Activated gamma-delta T cell treated with Interleukin-2 at 50 U/mL for 16 hours (primary cell): ENCODE measurements around the gene HID1.
"Not testable (repeated sequence)": the region's sequence is repeated elsewhere in the genome, so short reads cannot be mapped to it uniquely, and the experiment has no call there.

Experiments used
- DNase-seq: peaks from one replicate; pipeline ENCODE4 v3.0.0-alpha.2; 2020

The HID1 gene, protein sequence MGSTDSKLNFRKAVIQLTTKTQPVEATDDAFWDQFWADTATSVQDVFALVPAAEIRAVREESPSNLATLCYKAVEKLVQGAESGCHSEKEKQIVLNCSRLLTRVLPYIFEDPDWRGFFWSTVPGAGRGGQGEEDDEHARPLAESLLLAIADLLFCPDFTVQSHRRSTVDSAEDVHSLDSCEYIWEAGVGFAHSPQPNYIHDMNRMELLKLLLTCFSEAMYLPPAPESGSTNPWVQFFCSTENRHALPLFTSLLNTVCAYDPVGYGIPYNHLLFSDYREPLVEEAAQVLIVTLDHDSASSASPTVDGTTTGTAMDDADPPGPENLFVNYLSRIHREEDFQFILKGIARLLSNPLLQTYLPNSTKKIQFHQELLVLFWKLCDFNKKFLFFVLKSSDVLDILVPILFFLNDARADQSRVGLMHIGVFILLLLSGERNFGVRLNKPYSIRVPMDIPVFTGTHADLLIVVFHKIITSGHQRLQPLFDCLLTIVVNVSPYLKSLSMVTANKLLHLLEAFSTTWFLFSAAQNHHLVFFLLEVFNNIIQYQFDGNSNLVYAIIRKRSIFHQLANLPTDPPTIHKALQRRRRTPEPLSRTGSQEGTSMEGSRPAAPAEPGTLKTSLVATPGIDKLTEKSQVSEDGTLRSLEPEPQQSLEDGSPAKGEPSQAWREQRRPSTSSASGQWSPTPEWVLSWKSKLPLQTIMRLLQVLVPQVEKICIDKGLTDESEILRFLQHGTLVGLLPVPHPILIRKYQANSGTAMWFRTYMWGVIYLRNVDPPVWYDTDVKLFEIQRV

DNA sequence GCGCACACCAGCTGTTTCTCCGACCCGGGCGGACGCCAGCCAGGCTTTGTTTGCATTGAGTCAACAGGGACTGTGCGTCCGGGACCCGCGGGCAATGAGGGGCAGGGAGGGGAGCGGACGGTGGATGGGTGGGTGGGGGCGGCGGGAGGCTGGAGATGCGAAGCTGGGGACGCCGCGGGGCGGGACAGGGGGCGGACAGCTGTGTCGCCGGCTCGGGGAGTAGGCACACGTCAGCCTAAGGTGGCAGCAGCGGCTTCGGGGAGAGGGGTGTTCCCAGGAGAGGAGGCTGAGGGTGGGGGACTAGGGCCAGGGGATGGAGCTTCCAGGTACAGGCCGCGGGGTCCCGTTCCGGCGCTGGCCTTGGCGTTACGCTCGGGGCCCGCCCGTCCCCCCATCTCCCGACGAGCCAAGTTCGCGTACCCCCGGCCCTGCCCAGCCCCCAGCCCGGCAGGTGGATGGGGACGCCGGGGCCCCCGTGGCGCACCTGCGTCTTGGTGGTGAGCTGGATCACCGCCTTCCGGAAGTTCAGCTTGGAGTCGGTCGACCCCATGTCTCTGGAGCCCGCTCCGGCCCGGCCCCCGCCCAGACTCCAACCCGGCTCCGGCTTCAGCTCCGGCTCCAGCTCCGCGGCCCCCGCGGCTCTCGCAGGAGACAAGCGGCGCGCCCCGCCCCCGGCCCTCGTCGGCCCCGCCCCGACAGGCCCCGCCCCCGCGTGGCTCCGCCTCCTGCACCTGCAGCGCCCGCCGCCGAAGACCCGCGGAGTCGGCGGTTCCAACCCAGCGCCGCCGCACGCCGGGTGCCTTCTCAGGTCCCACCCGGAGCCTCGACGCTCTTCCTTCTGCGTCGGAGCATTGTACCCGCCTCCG lies at the start of gene HID1:
Gene HID1, minus strand, starts transcription at position 653 of the 866 bp plus-strand sequence. Its CDS starts 103 bp downstream, at position 550.
- peak; percentile 78 for DNase-seq

DNA sequence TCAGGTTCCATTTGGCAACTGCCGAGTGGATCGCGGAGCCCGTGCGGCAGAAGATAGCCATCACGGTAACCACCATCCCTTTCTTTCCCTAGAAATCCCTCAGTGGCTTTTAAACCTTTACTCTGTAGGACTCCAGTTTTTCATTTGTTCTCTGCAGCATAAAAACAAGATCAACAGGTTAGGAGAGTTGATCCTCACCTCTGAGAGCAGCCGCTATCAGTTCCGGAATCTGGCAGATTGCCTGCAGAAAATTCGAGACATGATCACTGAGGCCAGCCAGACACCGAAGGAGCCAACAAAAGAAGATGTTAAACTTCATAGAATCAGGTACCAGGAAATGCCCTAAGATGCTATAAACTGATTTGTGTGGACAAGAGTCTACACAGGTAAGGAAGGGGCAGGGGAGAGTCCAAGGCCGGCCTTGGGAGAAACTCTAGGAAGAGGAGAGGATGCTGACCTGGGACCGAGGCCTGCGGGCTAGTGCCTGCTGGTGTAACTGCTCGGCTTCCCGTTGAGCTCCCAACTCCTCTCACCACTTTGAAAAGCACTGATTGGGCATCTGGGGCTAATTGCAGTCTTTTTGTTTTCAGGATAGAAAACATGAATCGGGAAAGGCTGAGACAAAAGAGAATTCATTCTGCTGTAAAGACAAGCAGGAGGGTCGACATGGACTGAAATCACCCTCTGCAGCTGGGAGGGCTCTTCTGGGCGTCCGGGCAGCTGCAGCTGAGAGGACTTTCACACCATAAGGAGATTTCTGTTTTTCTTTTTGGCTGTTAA lies 48.0 kb upstream of the HID1 start:
- no peak for DNase-seq

DNA sequence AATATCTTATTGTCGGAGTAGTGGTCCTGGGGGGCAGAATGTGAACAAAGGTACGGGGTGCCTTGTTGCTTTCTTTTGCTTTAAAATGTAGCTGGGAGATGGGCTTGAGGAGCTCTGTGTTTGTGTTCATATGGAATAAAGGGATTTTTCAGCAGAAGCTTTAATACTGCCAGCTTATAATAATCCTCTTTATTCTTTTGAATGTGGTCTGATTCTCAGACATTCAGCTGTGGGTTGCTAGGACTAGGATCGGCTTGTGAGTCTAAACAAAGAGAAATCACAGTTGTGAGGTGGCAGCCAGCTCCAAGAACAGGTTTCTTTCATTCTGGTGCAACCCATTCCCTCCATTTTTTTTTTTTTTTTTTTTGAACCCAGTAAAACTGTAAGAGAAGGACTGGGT lies 47.2 kb upstream of the HID1 start:
- no peak for DNase-seq

DNA sequence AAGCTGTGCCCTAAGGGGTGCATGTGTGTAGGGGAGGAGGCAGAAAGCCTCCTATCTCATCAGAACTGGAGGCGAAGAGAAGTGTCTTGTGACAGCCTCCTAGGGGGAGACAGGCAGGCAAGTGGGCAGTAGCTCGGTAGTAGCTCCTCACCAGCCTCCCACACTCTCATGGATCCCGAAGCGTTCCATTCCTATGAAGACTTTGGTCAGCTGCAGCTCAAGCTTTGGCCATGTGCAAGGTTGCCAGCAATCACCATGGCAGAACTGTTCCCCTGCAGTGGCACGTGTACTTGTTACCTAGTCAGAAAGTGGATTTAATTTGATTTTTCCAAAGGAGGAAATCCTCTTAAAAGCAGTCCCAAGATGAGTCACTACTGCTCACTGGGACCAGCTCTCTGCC lies 46.6 kb upstream of the HID1 start:
- DNase-seq: no peak

DNA sequence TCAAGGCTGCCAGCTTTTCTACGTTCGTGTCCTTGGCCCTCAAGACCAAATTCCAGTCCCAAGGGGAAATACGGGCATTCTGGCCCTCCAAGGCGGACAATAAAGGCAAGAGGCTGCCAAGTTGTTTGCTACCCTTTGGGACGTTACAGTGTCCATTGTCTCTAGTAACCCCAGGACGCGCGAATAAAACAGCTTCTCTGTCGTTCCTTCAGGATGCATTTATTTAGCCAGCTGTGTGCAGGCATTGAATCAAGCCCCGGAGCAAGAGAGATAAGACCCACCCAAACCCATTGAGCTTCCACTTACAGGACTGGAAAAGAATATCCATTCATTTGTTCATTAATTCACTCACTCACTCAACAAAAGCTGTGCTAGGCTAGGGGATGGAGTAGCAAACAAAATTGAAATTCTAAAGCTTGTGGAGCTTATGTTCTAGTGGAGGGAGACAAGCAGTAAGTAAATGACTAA lies 40.6 kb upstream of the HID1 start:
- no peak for DNase-seq

DNA sequence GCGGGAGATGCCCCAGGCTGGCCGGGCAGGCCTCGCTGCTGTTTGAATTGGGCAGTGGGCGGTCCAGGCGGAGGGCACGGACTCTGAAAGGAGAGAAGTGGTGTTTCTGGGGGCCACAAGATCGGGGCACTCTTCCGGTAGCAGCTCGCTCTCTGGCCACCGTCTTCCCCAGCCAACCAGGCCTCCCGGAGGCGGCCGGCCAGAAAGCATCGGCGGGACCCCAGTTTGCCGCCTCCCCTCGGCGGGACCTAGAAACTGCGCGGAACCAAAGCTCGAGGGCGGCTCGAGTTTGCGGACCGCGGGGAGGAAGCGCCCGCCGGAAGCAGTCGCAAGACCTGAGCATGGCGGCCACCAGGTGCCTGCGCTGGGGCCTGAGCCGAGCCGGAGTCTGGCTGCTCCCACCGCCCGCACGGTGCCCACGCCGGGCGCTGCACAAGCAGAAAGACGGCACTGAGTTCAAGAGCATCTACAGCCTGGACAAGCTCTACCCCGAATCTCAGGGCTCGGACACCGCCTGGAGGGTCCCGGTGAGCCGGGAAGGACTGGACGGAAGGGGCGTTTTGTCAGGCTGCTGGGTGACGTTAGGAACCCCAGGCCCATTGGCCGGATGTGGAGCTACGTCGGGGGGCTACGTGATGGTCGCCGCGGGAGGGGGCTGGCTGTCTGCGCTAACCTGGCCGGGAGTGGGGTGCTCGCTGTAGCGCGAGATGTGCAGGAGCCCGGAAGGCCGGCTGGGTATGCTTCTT lies 40.0 kb upstream of the HID1 start, which contains the start of gene MRPL58:
Gene MRPL58, plus strand, starts transcription at position 325 of the 746 bp plus-strand sequence. Its CDS starts 17 bp downstream, at position 342.
- DNase-seq: peak; percentile 81

DNA sequence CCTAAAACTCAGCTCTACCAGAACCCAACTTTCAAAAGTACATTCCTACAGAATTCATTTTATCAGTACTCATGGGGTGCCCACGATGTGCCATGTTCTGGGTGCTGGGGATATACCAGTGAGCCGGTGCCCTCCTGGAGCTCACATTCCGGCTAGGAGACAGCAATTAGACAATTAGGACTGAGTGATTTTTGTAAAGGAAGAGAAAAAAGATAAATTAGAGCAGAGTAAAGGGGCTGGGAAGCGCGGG lies 39.5 kb upstream of the HID1 start:
- DNase-seq: no peak

DNA sequence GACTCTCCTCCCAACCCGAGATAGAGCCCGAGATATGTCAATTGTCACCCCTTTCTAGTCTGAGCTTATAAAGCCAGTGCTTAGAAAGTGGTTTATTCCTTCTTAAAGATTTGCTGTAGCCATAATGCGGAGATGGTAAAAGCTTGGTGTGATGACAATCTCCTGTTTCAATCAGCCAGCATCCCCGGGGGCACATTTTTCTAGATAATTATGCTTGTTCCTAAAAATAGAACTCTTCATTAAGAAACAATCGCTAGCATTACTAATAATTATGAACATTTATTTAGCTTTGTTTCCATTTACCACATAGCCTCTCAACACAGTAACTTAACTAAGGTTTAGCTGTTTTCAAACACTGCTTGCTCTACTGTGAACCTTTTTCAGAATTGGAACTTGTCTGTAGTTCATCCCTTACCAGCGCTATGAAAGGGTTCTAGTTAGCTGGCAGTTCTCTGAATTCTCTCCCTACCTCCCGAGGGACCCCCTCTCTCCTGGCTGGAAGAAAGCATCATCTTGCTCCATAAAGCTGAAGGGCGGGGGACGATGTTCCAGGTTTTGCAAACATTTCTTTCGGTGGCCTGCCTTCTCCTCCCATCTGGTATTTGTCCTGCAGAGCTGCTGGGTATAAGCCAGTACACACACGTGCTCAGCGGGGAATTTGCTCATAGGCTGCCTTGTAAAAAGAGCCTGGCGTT lies 39.0 kb upstream of the HID1 start:
- no peak for DNase-seq

DNA sequence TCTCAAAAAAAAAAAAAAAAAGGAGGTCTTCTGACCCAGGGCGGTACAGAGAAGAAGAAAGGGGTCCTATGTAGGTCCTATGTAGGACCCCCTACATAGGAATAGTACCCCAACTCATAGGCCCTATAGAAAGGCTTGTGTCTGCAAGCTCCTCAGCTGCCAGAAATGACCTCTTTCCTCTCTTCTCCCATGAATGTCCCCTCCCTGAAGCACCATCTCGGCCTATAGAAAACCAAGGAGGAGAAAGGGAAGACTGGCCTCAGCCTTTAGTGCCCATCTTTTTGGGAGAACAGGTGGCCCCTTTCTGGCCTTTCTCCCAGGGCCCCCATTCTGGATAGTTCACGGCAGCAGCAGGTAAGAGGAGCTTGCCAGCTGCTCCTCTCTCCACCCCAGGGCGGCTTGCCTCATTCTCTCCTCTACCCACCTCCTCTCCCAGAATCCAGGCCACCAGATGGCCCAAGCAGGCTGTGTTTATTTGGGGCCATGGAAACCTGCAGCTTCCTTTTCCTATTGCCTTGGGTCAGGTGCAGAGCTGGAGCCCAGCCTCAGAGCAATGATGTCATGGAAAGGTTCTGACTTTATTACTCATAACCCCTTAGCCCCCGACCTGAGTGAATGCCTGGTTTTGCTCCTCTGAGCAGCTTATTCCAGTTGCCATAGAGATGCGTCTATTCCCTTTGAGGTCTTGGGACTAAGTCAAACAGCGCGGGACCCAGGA lies 38.3 kb upstream of the HID1 start:
- DNase-seq: no peak

DNA sequence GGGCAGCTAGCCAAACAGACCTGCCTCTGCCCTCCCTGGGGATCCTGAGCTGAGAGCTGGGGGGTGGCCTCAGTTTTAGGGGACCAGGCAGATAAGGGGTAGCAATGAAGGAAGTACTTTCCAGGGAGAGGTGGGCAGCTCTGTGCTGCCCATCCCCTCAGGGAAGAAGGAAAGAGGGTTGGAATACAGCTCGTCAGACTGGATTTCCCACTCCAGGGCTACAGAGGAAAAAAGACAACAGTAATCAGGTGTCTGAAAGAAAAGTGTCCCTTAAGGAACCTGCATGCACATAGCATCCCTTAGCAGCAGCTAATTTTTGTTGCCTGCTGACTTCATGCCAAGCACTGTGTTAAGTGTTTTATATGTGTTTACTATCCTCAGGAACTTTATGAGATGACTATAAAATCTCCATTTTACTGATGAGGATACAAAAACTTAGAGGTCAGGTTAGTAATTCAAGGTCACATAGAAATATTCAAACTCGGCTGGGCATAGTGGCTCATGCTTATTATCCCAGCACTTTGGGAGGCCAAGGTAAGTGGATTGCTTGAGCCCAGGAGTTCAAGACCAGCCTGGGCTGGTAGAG lies 36.7 kb upstream of the HID1 start:
- no peak for DNase-seq

DNA sequence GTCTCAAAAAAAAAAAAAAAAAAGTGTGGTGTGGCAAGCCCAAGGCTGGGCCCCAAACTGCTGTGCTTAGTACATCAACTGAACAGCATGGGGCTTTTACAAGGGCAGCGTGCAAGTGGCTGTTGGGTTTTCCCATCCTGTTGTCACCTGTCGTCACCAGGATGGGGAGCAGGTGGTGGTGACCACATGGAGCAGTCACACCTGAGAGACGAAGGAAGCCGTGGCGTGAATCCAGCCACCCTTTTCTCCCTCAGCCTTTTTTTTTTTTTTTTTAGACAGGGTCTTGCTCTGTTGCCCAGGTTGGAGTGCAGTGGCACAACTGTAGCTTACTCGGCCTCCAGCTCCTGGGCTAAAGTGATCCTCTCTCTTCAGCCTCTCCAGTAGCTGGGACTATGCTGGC lies 35.8 kb upstream of the HID1 start:
- DNase-seq: no peak

DNA sequence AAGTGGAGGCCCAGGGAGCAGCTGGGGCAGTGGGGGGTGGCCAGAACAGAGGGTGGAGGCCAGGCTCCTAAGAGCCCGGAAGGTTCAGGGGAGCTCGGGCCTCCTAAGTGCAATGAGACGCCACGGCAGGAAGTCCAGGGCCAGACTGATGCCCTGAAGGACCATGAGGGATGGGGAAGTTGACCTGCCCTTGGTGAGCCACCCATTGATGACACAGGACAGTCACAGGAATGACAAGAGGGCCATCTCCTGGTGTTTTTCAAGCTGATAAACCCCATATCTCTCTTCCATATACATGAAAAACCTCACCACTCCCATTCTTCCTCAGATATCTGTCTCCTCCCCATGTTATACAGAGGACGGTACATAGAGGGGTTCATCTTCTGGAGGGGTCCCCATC lies 34.1 kb upstream of the HID1 start:
- no peak for DNase-seq

DNA sequence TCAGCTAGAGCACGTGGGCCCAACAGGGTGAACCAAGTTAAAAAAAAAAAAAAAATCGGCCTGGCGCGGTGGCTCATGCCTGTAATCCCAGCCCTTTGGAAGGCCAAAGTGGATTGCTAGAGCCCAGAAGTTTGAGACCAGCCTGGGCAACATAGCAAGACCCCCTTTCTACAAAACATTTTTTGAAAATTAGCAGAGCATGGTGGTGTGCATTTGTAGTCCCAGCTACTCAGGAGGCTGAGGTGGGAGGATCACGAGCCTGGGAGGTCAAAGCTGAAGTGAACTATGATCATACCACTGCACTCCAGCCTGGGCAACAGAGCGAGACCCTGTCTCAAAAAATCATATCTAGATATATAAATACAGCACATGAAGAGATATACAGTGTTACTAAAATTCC lies 33.5 kb upstream of the HID1 start:
- DNase-seq: not testable (repeated sequence)

DNA sequence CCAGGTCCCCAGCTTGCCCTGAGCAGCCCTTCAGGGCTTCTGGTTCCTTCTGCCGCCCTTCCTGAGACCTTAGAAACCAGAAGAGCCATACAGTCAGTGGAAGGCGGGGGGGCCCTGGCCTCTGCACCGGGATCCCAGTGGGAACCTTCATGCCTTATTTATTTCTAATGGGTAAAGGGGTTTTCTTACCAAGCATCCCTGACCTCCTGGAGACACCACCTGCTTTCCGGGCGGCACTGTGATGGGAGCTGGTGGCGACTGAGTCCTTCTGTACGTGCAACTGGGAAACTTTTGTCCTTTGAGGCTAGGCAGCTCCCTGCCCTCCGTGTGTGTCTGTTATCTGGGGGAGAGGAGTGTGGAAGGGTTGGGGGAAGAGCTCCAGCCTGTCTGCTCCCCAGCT lies 32.7 kb upstream of the HID1 start:
- DNase-seq: no peak

DNA sequence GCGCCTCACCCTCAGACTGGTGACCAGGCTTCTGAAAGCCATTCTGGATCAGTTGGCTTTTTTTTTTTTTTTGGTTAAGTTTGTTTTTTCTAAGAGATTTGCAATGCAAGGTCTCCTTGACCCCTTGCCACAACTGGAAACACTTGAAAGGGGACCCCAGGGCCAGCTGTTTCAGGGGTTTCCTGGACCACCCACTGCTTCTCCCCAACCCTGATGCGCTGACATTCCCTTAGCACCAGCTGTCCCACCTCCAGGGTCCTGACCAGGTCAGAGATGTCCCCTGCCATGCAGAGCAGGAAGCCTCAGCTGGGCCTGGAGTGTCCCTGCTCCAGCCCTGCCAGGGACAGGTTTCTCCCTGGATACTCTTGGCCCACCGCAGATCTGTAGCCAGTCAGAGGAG lies 31.8 kb upstream of the HID1 start:
- DNase-seq: no peak

DNA sequence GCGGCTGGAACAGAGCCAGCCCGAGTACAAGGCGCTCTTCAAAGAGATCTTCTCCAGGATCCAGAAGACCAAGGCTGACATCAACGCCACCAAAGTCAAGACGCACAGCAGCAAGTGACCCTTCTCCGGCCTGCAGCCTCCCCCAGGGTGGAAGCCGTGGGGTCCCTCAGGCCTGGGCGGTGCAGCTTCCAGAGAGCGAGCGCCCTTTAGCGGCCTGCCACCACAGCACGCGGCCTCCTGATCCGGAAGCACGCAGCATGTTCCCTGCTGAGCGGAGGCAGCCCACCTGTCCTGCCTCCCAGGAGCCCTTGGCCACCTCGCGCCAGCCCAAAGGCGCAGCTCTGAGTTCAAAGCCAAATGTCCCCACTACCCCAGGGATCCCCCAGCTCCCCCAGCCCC lies 31.4 kb upstream of the HID1 start:
- DNase-seq: no peak

DNA sequence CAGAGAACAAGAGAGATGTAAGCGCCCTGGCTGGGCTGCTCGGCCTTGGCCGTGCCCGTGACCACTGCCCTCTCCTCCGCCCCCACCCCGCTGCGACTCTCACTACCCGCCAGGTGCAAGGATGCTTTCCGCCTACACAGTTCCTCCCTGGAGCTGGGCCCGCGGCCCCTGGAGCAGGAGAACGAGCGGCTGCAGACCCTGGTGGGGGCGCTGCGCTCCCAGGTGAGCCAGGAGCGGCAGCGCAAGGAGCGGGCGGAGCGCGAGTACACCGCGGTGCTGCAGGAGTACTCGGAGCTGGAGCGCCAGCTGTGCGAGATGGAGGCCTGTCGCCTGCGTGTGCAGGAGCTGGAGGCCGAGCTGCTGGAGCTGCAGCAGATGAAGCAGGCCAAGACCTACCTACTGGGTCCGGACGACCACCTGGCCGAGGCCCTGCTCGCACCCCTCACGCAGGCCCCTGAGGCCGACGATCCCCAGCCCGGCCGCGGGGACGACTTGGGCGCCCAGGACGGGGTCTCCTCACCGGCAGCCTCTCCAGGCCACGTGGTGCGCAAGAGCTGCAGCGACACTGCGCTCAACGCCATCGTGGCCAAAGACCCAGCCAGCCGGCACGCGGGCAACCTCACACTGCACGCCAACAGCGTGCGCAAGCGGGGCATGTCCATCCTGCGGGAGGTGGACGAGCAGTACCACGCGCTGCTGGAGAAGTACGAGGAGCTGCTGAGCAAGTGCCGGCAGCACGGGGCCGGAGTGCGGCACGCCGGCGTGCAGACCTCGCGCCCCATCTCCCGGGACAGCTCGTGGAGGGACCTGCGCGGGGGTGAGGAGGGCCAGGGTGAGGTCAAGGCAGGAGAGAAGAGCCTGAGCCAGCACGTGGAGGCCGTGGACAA lies 30.8 kb upstream of the HID1 start:
- DNase-seq: no peak

DNA sequence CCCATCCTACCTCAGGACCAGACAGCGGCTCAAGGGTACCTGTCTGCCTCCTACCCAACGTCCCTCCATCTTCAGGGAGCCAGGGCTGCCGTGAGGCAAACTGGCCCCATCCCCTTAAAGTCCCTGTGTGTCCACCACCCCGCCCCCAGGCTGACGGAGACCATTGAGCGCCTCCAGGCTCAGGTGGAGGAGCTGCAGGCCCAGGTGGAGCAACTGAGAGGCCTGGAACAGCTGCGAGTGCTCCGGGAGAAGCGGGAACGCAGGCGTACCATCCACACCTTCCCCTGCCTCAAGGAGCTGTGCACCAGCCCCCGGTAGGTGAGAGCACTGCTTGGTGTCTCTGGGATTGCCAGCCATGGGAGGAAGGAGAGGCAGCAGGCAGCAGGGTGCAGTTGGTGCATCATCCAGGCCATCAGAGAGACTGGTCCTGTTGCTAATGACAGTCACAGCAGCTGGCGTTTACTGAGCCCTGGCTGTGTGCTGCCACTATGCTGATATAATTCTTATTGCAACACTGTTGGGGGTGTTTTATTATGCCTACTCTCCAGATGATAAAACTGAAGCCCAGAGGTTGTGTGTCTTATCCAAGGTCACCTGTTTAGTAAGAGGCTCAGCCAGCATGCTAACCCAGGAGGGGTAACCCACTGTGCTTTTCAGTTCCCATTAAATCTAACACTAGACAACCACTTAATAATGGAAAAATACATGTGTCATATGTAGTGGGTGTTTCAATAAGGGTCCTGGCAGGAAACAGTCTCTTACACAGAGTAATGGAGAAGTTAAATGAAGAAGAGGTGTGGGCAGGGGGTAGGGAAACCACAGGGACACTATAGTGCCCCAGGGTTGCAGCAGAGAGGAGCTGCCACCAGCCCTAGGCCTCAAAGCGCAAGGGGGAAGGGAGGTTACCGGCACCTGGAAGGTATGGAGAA lies 29.6 kb upstream of the HID1 start:
- DNase-seq: no peak
